Breast epithelium (tissue), 4 donors: ENCODE measurements around the gene C10orf143. TPM values are rescaled to one million over a fixed set of nuclear protein-coding genes. Genes with fewer than 3 reads are reported as not detected.
A peak's percentile ranks its signal among the peaks of the same experiment; 100 is the strongest.

Experiments
- DNase-seq, 2 donors: peaks; one replicate each; pipeline ENCODE4 v3.0.0-alpha.2; 2019; ENCODE audit warnings: low spot score in 2 of 2
- H3K27ac ChIP-seq, 2 donors: fragments of 200-600 bp; sonication (generic) in 1 of 2; one replicate each; pipeline ENCODE4 v1.5.1; 2016 to 2019; ENCODE audit warnings: mild to moderate bottlenecking in 1 of 2
- H3K27me3 ChIP-seq, 2 donors: fragments of 200-600 bp; sonication (generic) in 1 of 2; one replicate each; pipeline versions ENCODE4 v1.5.1 to v1.6.0; 2017 to 2019; ENCODE audit warnings: control low read depth in 1 of 2, mild to moderate bottlenecking in 1 of 2
- H3K36me3 ChIP-seq: fragments of 200-600 bp; one replicate; pipeline ENCODE4 v1.5.1; 2019
- H3K4me1 ChIP-seq, 2 donors: fragments of 200-600 bp; sonication (generic); one replicate each; pipeline ENCODE4 v1.5.1; 2016 to 2019; ENCODE audit warnings: control low read depth in 1 of 2
- H3K4me3 ChIP-seq, 3 donors: fragments of 200-600 bp; sonication (generic); 1 replicate in 2 of 3; 2 replicates in 1 of 3; pipeline ENCODE4 v1.5.1; 2016 to 2019; ENCODE audit warnings: mild to moderate bottlenecking in 3 of 3, moderate library complexity in 2 of 3
- H3K9me3 ChIP-seq, 2 donors: fragments of 200-600 bp; sonication (generic) in 1 of 2; one replicate each; pipeline ENCODE4 v1.5.1; 2016 to 2019; ENCODE audit warnings: control low read depth in 1 of 2
- CTCF ChIP-seq, 3 donors: fragments of 450-650 bp; IDR thresholded peaks; one replicate each; pipeline ENCODE4 v1.5.1; 2016 to 2017; ENCODE audit warnings: antibody characterized with exemption in 3 of 3, mild to moderate bottlenecking in 3 of 3, moderate library complexity in 3 of 3
- POLR2A ChIP-seq: fragments of 450-650 bp; IDR thresholded peaks from one replicate; pipeline ENCODE4 v1.6.1; 2016; ENCODE audit warnings: antibody characterized with exemption, mild to moderate bottlenecking, moderate library complexity
- POLR2AphosphoS5 ChIP-seq, 3 donors: sonication (generic); formaldehyde crosslinking; IDR thresholded peaks; one replicate each; pipeline ENCODE4 v1.6.1; 2017; ENCODE audit warnings: antibody characterized with exemption in 3 of 3
- intact Hi-C: fragments of 100-400 bp; cut with DNase I; formaldehyde crosslinking; loops from one replicate; pipeline ENCODE4 v1.15.1; 2023; ENCODE audit warnings: low total_unique reads
- total RNA-seq, 3 donors: library from RNA; depleted of rRNA; stranded (reverse); fragments of >200 nt; gene quantifications; one replicate each; pipeline ENCODE4 v1.1.0, GENCODE V29; 2016

Gene C10orf143
- total RNA-seq, 3 donors from 2014 or later: 2.1 to 6.6 (median 2.9) TPM

- H3K27ac ChIP-seq: peak within 1 kb of the TSS; percentile 84 to 93
- no peaks in the 10 kb centered on the region for H3K9me3 ChIP-seq
- H3K27me3 ChIP-seq: no peaks in the 10 kb centered on the region
- peak; percentile 77 to 82 for DNase-seq
- intact Hi-C loops: no loop called here
- peaks cover 0 to 12% of the 10 kb centered on the region in 2 donors for H3K4me1 ChIP-seq
- H3K4me3 ChIP-seq: peak within 1 kb of the TSS; percentile 99 to 100 (median 100)
- no peak for TF ChIP-seq CTCF (IDR thresholded peaks at IDR 0.05)
- TF ChIP-seq POLR2A: peak; percentile 14
- peak in 2 of 3 donors; percentile 63 to 66 for TF ChIP-seq POLR2AphosphoS5 (IDR thresholded peaks at IDR 0.05)
- no peaks in the 10 kb centered on the region for H3K36me3 ChIP-seq
Observed at GRCh38 chr10:130136226-130137089, 25.8 kb upstream of the C10orf143 start, which contains the start of gene GLRX3. GLRX3 (plus strand) TSS chr10:130136391; CDS start chr10:130136421, 30 bp downstream.

GRCh38 chr10:130135676-130136225 lies 25.1 kb upstream of the C10orf143 start:
- intact Hi-C loops: no loop called here

GRCh38 chr10:130128922-130129321 lies 18.3 kb upstream of the C10orf143 start:
- H3K36me3 ChIP-seq: no peaks in the 10 kb centered on the region
- no peaks in the 10 kb centered on the region for H3K4me1 ChIP-seq
- DNase-seq: no peak
- no peak overlapping the region for H3K27ac ChIP-seq
- H3K9me3 ChIP-seq: no peaks in the 10 kb centered on the region
- H3K27me3 ChIP-seq: no peaks in the 10 kb centered on the region
- no peak overlapping the region for H3K4me3 ChIP-seq
- TF ChIP-seq POLR2A (no peak), CTCF (IDR thresholded peaks at IDR 0.05) (no peak), POLR2AphosphoS5 (IDR thresholded peaks at IDR 0.05) (no peak)
- intact Hi-C loops: no loop called here

More at GRCh38 chr10:130135676-130136225, 25.1 kb upstream of the C10orf143 start:
- TF ChIP-seq POLR2AphosphoS5 (IDR thresholded peaks at IDR 0.05): no peak
- TF ChIP-seq POLR2A: no peak
- TF ChIP-seq CTCF (IDR thresholded peaks at IDR 0.05): no peak
- Histone ChIP-seq H3K36me3 (no peaks in the 10 kb centered on the region), H3K4me1 (peaks cover 0 to 12% of the 10 kb centered on the region in 2 donors), H3K27ac (peak overlapping the region; percentile 84 to 93), H3K9me3 (no peaks in the 10 kb centered on the region), H3K4me3 (peak overlapping the region; percentile 99 to 100 (median 100)), H3K27me3 (no peaks in the 10 kb centered on the region)
- no peak for DNase-seq

- Histone ChIP-seq H3K27ac (no peak overlapping the region), H3K27me3 (no peaks in the 10 kb centered on the region), H3K4me3 (no peak overlapping the region), H3K36me3 (no peaks in the 10 kb centered on the region), H3K4me1 (no peaks in the 10 kb centered on the region), H3K9me3 (no peaks in the 10 kb centered on the region)
- intact Hi-C loops: no loop called here
- TF ChIP-seq POLR2AphosphoS5 (IDR thresholded peaks at IDR 0.05) (no peak), POLR2A (no peak), CTCF (IDR thresholded peaks at IDR 0.05) (peak in 1 of 3 donors; percentile 0)
- no peak for DNase-seq
Observed at GRCh38 chr10:130128062-130128781, 17.6 kb upstream of the C10orf143 start.
